SK-N-SH treated with all-trans-retinoic acid at 6 μM for 48 hours (cell line): ENCODE results near the gene TM6SF1.

ENCODE experiments used
- ARNTL ChIP-seq: fragments of 450-650 bp; formaldehyde crosslinking; IDR thresholded peaks from 2 replicates; pipeline ENCODE4 v1.5.0; 2020; ENCODE audit warnings: low read depth, mild to moderate bottlenecking, moderate library complexity, borderline replicate concordance
- ISL1 ChIP-seq: fragments of 250-450 bp; sonication (Bioruptor Pico); IDR thresholded peaks from 2 replicates; pipeline ENCODE4 v2.1.2; 2022; ENCODE audit warnings: mild to moderate bottlenecking, moderate library complexity
- OSR1 ChIP-seq: fragments of 250-450 bp; sonication (Bioruptor Pico); IDR thresholded peaks from 2 replicates; pipeline ENCODE4 v1.8.0; 2022; ENCODE audit warnings: moderate library complexity, mild to moderate bottlenecking, inconsistent platforms
- RARB ChIP-seq: fragments of 250-450 bp; sonication (Bioruptor Pico); IDR thresholded peaks from 2 replicates; pipeline ENCODE4 v1.8.0; 2021; ENCODE audit warnings: mild to moderate bottlenecking, moderate library complexity
- SNAI2 ChIP-seq: fragments of 250-450 bp; sonication (Bioruptor Pico); IDR thresholded peaks from 2 replicates; pipeline ENCODE4 v1.5.0; 2020; ENCODE audit warnings: mild to moderate bottlenecking, moderate library complexity
- TCF4 ChIP-seq: fragments of 250-450 bp; sonication (Bioruptor Pico); IDR thresholded peaks from 2 replicates; pipeline ENCODE4 v1.8.0; 2021; ENCODE audit warnings: mild to moderate bottlenecking, moderate library complexity, borderline replicate concordance
- ZFP3 ChIP-seq: fragments of 250-450 bp; sonication (Bioruptor Pico); IDR thresholded peaks from 2 replicates; pipeline ENCODE4 v1.5.0; 2020; ENCODE audit warnings: mild to moderate bottlenecking, moderate library complexity
- TF ChIP-seq, protein P1 (sequence below): fragments of 250-450 bp; sonication (Bioruptor Pico); IDR thresholded peaks from 2 replicates; pipeline ENCODE4 v1.5.0; 2020; ENCODE audit warnings: mild to moderate bottlenecking, moderate library complexity
- TF ChIP-seq, protein P2 (sequence below): fragments of 250-450 bp; sonication (Bioruptor Pico); IDR thresholded peaks from 2 replicates; pipeline ENCODE4 v1.8.0; 2020; ENCODE audit warnings: mild to moderate bottlenecking, moderate library complexity, borderline replicate concordance
- TF ChIP-seq, protein P3 (sequence below): fragments of 250-450 bp; sonication (Bioruptor Pico); IDR thresholded peaks from 2 replicates; pipeline ENCODE4 v1.5.1; 2021; ENCODE audit warnings: mild to moderate bottlenecking, moderate library complexity

DNA sequence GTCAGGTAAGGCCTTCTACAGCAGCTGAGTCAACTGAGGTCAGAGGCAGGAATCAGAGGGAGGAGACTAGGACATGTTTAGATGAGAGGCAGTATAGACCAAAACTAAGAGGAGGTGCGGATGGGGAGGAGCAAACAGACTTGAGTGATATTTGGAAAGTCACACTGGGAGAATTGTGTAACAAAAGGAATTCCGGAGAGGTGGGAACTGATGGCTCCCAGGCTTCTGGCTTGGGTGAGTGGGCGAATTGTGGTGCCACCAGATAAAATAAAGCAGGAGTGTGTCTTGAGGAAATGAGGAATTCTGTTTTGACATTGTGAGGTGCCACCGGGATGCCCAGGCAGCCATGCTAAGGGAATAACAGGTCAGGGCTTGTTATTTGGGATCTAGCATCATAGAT is 3.3 kb upstream of the TM6SF1 start:
- TF ChIP-seq RARB (CRISPR knock-in tag) = no peak
- TF ChIP-seq OSR1 (CRISPR knock-in tag) = no peak
- TF ChIP-seq, protein P1, sequence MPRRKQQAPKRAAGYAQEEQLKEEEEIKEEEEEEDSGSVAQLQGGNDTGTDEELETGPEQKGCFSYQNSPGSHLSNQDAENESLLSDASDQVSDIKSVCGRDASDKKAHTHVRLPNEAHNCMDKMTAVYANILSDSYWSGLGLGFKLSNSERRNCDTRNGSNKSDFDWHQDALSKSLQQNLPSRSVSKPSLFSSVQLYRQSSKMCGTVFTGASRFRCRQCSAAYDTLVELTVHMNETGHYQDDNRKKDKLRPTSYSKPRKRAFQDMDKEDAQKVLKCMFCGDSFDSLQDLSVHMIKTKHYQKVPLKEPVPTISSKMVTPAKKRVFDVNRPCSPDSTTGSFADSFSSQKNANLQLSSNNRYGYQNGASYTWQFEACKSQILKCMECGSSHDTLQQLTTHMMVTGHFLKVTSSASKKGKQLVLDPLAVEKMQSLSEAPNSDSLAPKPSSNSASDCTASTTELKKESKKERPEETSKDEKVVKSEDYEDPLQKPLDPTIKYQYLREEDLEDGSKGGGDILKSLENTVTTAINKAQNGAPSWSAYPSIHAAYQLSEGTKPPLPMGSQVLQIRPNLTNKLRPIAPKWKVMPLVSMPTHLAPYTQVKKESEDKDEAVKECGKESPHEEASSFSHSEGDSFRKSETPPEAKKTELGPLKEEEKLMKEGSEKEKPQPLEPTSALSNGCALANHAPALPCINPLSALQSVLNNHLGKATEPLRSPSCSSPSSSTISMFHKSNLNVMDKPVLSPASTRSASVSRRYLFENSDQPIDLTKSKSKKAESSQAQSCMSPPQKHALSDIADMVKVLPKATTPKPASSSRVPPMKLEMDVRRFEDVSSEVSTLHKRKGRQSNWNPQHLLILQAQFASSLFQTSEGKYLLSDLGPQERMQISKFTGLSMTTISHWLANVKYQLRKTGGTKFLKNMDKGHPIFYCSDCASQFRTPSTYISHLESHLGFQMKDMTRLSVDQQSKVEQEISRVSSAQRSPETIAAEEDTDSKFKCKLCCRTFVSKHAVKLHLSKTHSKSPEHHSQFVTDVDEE (CRISPR knock-in tag) = no peak
- TF ChIP-seq ISL1 = no peak
- TF ChIP-seq ARNTL (CRISPR knock-in tag) = no peak
- no peak for TF ChIP-seq ZFP3 (CRISPR knock-in tag)
- TF ChIP-seq TCF4 (CRISPR knock-in tag) = no peak
- TF ChIP-seq, protein P2, sequence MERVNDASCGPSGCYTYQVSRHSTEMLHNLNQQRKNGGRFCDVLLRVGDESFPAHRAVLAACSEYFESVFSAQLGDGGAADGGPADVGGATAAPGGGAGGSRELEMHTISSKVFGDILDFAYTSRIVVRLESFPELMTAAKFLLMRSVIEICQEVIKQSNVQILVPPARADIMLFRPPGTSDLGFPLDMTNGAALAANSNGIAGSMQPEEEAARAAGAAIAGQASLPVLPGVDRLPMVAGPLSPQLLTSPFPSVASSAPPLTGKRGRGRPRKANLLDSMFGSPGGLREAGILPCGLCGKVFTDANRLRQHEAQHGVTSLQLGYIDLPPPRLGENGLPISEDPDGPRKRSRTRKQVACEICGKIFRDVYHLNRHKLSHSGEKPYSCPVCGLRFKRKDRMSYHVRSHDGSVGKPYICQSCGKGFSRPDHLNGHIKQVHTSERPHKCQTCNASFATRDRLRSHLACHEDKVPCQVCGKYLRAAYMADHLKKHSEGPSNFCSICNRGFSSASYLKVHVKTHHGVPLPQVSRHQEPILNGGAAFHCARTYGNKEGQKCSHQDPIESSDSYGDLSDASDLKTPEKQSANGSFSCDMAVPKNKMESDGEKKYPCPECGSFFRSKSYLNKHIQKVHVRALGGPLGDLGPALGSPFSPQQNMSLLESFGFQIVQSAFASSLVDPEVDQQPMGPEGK (CRISPR knock-in tag) = no peak
- TF ChIP-seq SNAI2 (CRISPR knock-in tag) = no peak
- TF ChIP-seq, protein P3, sequence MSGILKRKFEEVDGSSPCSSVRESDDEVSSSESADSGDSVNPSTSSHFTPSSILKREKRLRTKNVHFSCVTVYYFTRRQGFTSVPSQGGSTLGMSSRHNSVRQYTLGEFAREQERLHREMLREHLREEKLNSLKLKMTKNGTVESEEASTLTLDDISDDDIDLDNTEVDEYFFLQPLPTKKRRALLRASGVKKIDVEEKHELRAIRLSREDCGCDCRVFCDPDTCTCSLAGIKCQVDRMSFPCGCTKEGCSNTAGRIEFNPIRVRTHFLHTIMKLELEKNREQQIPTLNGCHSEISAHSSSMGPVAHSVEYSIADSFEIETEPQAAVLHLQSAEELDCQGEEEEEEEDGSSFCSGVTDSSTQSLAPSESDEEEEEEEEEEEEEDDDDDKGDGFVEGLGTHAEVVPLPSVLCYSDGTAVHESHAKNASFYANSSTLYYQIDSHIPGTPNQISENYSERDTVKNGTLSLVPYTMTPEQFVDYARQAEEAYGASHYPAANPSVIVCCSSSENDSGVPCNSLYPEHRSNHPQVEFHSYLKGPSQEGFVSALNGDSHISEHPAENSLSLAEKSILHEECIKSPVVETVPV (CRISPR knock-in tag) = no peak
